Measurements from ENCODE around the gene LRRN4.

DNA sequence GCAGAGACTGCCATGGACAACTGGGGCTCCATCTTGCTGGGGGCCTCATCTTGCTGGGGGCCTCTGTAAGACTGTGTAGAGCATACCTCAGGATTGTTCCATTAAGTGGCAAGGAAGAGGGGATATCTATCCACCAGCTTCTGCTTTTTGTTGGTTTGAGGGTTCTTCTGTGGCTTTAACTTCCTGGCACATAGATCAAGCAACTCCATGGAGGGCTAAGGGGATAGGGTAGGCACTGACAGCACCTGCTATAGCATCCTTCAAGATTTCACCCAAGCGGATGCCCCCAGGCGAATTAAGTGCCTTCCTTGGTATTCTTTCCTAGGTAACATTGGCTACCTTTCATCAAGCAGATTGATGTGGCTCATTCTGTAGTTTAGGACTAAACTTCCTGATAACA is 3.8 kb upstream of the LRRN4 start:
- TF ChIP-seq, protein P1, sequence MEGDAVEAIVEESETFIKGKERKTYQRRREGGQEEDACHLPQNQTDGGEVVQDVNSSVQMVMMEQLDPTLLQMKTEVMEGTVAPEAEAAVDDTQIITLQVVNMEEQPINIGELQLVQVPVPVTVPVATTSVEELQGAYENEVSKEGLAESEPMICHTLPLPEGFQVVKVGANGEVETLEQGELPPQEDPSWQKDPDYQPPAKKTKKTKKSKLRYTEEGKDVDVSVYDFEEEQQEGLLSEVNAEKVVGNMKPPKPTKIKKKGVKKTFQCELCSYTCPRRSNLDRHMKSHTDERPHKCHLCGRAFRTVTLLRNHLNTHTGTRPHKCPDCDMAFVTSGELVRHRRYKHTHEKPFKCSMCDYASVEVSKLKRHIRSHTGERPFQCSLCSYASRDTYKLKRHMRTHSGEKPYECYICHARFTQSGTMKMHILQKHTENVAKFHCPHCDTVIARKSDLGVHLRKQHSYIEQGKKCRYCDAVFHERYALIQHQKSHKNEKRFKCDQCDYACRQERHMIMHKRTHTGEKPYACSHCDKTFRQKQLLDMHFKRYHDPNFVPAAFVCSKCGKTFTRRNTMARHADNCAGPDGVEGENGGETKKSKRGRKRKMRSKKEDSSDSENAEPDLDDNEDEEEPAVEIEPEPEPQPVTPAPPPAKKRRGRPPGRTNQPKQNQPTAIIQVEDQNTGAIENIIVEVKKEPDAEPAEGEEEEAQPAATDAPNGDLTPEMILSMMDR (conservative IDR thresholded peaks at IDR 0.05; ENCODE audit: low read length): no peak
- no peak for TF ChIP-seq EZH2phosphoT487 (IDR thresholded peaks at IDR 0.05; ENCODE audit: borderline replicate concordance, low read depth, low read length)
